ENCODE data around the gene MYO9A. TPM values are rescaled to one million over a fixed set of nuclear protein-coding genes. Genes with fewer than 3 reads are reported as not detected.
"Not testable (repeated sequence)": the region's sequence is repeated elsewhere in the genome, so short reads cannot be mapped to it uniquely, and the experiment has no call there.

The MYO9A gene
- total RNA-seq, 1 experiment from 2014 or later = 30.1 TPM

- no peak for DNase-seq (ENCODE audit: low spot score)
- Histone ChIP-seq H3K36me3 (ENCODE audit: insufficient read depth, low read length, poor library complexity, severe bottlenecking) (no peaks in the 10 kb centered on the region), H3K27ac (ENCODE audit: low read depth, low read length, poor library complexity, severe bottlenecking) (no peak overlapping the region), H3K4me3 (ENCODE audit: low read depth, low read length, poor library complexity, severe bottlenecking) (no peak overlapping the region), H3K4me1 (ENCODE audit: insufficient read depth, low read length, poor library complexity, severe bottlenecking) (no peaks in the 10 kb centered on the region), H3K27me3 (replicated peaks; ENCODE audit: insufficient read depth, low read depth, low read length, poor library complexity) (no peaks in the 10 kb centered on the region), H3K9me3 (ENCODE audit: low read depth, low read length, poor library complexity, severe bottlenecking) (peaks cover 5% of the 10 kb centered on the region)
- CTCF ChIA-PET = no interaction called here
- intact Hi-C loops (cut with micrococcal nuclease; ENCODE audit: unreplicated experiment) = no loop called here
- POLR2A ChIA-PET (ENCODE audit: low non-redundant PET) = no interaction called here
- no peak for TF ChIP-seq EZH2 (IDR thresholded peaks at IDR 0.05; ENCODE audit: borderline replicate concordance, low read depth, low read length, poor library complexity, severe bottlenecking)
- no peak for TF ChIP-seq CTCF (conservative IDR thresholded peaks at IDR 0.05; ENCODE audit: low read depth, low read length)
- BruUV-seq (replicated peaks) = no TSS peak
Observed at GRCh38 chr15:72033285-72033684, 84.7 kb downstream of the MYO9A start.

DNA sequence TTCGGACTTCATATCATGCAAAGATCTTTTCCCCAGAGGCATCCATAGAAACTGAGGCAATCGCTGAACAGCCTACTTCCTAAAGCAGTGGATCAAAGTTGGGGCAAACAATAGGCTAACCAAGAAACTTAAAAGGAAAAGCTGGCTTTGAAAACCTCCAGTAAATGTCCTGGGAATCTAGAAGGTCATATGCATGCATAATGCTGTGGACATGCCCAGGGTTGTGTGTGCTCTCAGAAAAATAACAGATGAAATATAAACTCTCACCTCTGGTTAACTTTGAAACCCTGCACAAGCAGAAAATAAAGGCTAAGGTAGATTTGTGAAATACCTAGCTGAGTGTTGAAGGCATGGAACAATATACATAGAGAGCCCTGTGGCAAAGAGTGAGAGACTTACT, 96.3 kb downstream of the MYO9A start:
- H3K27ac ChIP-seq (ENCODE audit: low read depth, low read length, poor library complexity, severe bottlenecking) = no peak overlapping the region
- intact Hi-C loops (cut with micrococcal nuclease; ENCODE audit: unreplicated experiment) = no loop called here
- no peaks in the 10 kb centered on the region for H3K36me3 ChIP-seq (ENCODE audit: insufficient read depth, low read length, poor library complexity, severe bottlenecking)
- no TSS peak for BruUV-seq (replicated peaks)
- H3K27me3 ChIP-seq (replicated peaks; ENCODE audit: insufficient read depth, low read depth, low read length, poor library complexity) = no peaks in the 10 kb centered on the region
- no peaks in the 10 kb centered on the region for H3K4me1 ChIP-seq (ENCODE audit: insufficient read depth, low read length, poor library complexity, severe bottlenecking)
- no peaks in the 10 kb centered on the region for H3K9me3 ChIP-seq (ENCODE audit: low read depth, low read length, poor library complexity, severe bottlenecking)
- no peak for DNase-seq (ENCODE audit: low spot score)
- TF ChIP-seq CTCF (conservative IDR thresholded peaks at IDR 0.05; ENCODE audit: low read depth, low read length) (no peak), EZH2 (IDR thresholded peaks at IDR 0.05; ENCODE audit: borderline replicate concordance, low read depth, low read length, poor library complexity, severe bottlenecking) (no peak)
- POLR2A ChIA-PET (ENCODE audit: low non-redundant PET) = no interaction called here
- H3K4me3 ChIP-seq (ENCODE audit: low read depth, low read length, poor library complexity, severe bottlenecking) = no peak overlapping the region
- CTCF ChIA-PET = no interaction called here

DNA sequence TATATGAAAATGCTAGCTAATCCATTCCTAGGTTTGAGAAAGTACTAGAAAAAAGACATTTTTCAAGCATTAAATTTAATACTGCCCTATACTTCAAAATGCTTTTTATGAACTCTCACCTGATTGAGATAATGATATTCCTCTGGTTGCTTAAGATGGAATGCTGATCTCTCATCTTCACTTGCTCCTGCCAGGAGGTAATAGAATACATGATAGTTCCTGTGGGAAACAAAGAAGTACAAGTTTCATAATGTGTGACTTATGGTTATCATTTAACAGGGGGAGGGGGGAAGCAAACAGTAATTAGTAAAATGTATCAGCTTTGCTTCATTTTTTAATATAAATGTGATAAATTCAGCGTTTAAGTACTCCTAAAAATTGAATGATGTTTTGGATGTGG, 97.2 kb downstream of the MYO9A start:
- Histone ChIP-seq H3K27me3 (replicated peaks; ENCODE audit: insufficient read depth, low read depth, low read length, poor library complexity) (no peaks in the 10 kb centered on the region), H3K27ac (ENCODE audit: low read depth, low read length, poor library complexity, severe bottlenecking) (no peak overlapping the region), H3K4me1 (ENCODE audit: insufficient read depth, low read length, poor library complexity, severe bottlenecking) (no peaks in the 10 kb centered on the region), H3K9me3 (ENCODE audit: low read depth, low read length, poor library complexity, severe bottlenecking) (no peaks in the 10 kb centered on the region), H3K36me3 (ENCODE audit: insufficient read depth, low read length, poor library complexity, severe bottlenecking) (no peaks in the 10 kb centered on the region), H3K4me3 (ENCODE audit: low read depth, low read length, poor library complexity, severe bottlenecking) (no peak overlapping the region)
- CTCF ChIA-PET = no interaction called here
- no peak for DNase-seq (ENCODE audit: low spot score)
- intact Hi-C loops (cut with micrococcal nuclease; ENCODE audit: unreplicated experiment) = no loop called here
- POLR2A ChIA-PET (ENCODE audit: low non-redundant PET) = no interaction called here
- TF ChIP-seq EZH2 (IDR thresholded peaks at IDR 0.05; ENCODE audit: borderline replicate concordance, low read depth, low read length, poor library complexity, severe bottlenecking) = no peak
- TF ChIP-seq CTCF (conservative IDR thresholded peaks at IDR 0.05; ENCODE audit: low read depth, low read length) = no peak
- no TSS peak for BruUV-seq (replicated peaks)

GRCh38 chr15:72014555-72014954, 103.4 kb downstream of the MYO9A start:
- BruUV-seq (replicated peaks); DNase-seq (ENCODE audit: low spot score); POLR2A ChIA-PET (ENCODE audit: low non-redundant PET); intact Hi-C loops (cut with micrococcal nuclease; ENCODE audit: unreplicated experiment); CTCF ChIA-PET; H3K36me3 ChIP-seq (ENCODE audit: insufficient read depth, low read length, poor library complexity, severe bottlenecking); H3K27me3 ChIP-seq (replicated peaks; ENCODE audit: insufficient read depth, low read depth, low read length, poor library complexity); H3K9me3 ChIP-seq (ENCODE audit: low read depth, low read length, poor library complexity, severe bottlenecking); H3K4me3 ChIP-seq (ENCODE audit: low read depth, low read length, poor library complexity, severe bottlenecking); H3K27ac ChIP-seq (ENCODE audit: low read depth, low read length, poor library complexity, severe bottlenecking); H3K4me1 ChIP-seq (ENCODE audit: insufficient read depth, low read length, poor library complexity, severe bottlenecking): not testable (repeated sequence)
